Skeletal muscle tissue (tissue), 4 donors: Measurements from ENCODE around the gene PRMT5. TPM values are rescaled to one million over a fixed set of nuclear protein-coding genes. Genes with fewer than 3 reads are reported as not detected.
"Not testable (repeated sequence)": the region's sequence is repeated elsewhere in the genome, so short reads cannot be mapped to it uniquely, and the experiment has no call there.

Source experiments
- H3K27ac ChIP-seq: one replicate; pipeline ENCODE4 v1.7.0; 2013; ENCODE audit warnings: mild to moderate bottlenecking, low read depth, low read length, inconsistent platforms
- H3K27me3 ChIP-seq, 3 donors: one replicate each; pipeline ENCODE4 v1.7.0; 2013; ENCODE audit warnings: low read length in 3 of 3; ENCODE audit not compliant: control insufficient read depth in 3 of 3, insufficient read depth in 3 of 3
- H3K36me3 ChIP-seq, 3 donors: one replicate each; pipeline ENCODE4 v1.7.0; 2013; ENCODE audit warnings: low read length in 3 of 3; ENCODE audit not compliant: control insufficient read depth in 3 of 3, insufficient read depth in 3 of 3
- H3K4me1 ChIP-seq, 3 donors: one replicate each; pipeline ENCODE4 v1.7.0; 2013; ENCODE audit warnings: low read length in 3 of 3, mild to moderate bottlenecking in 3 of 3; ENCODE audit not compliant: control insufficient read depth in 3 of 3, insufficient read depth in 3 of 3
- H3K4me3 ChIP-seq, 3 donors: one replicate each; pipeline ENCODE4 v1.7.0; 2013; ENCODE audit warnings: low read length in 3 of 3
- H3K9ac ChIP-seq, 3 donors: one replicate each; pipeline ENCODE4 v1.7.0; 2013; ENCODE audit warnings: low read length in 3 of 3, mild to moderate bottlenecking in 3 of 3, moderate library complexity in 2 of 3, low read depth in 1 of 3
- H3K9me3 ChIP-seq, 3 donors: one replicate each; pipeline ENCODE4 v1.7.0; 2013; ENCODE audit warnings: low read length in 3 of 3; ENCODE audit not compliant: control insufficient read depth in 3 of 3
- total RNA-seq: library from RNA; depleted of rRNA; stranded (reverse); fragments of >200 nt; gene quantifications from one replicate; pipeline ENCODE4 v1.2.3, GENCODE V29; 2014
- donor health status: Osteomylitis.

PRMT5 gene
- total RNA-seq, 1 donor from 2014 or later = 60.0 TPM

DNA sequence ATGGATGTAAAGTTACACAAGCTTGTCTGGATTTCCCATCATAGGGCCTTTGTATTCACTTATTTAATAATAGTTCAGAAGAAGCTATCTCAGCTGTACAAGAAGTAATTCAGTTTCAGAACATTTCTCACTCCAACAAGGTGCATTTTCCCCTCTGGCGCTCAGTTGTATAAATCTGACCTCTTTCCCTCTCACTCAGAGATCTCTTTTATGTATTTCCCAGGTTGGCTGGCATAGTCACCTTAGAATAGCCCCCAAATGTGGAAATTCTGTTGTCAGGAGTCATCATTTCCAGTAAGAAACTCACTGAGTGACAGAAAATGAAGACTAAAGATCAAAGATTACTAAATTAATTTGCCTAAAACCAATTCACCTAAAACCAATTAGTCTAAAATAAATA is 42.0 kb upstream of the PRMT5 start:
- Histone ChIP-seq H3K9me3 (no peaks in the 10 kb centered on the region), H3K36me3 (peaks cover 0 to 4% (median 0%) of the 10 kb centered on the region in 3 donors), H3K4me1 (peaks cover 0 to 5% (median 4%) of the 10 kb centered on the region in 3 donors), H3K4me3 (no peak overlapping the region), H3K27me3 (peaks cover 0 to 2% (median 0%) of the 10 kb centered on the region in 3 donors), H3K9ac (no peak overlapping the region), H3K27ac (no peak overlapping the region)

GRCh38 chr14:22966783-22967269 is 37.6 kb upstream of the PRMT5 start:
- Histone ChIP-seq H3K9me3 (no peaks in the 10 kb centered on the region), H3K9ac (no peak overlapping the region), H3K27me3 (no peaks in the 10 kb centered on the region), H3K4me3 (no peak overlapping the region), H3K27ac (no peak overlapping the region), H3K36me3 (no peaks in the 10 kb centered on the region), H3K4me1 (no peaks in the 10 kb centered on the region)

GRCh38 chr14:22965916-22966782 is 37.0 kb upstream of the PRMT5 start:
- not testable (repeated sequence) for H3K4me3 ChIP-seq, H3K36me3 ChIP-seq, H3K27me3 ChIP-seq, H3K9me3 ChIP-seq, H3K27ac ChIP-seq, H3K4me1 ChIP-seq, H3K9ac ChIP-seq

DNA sequence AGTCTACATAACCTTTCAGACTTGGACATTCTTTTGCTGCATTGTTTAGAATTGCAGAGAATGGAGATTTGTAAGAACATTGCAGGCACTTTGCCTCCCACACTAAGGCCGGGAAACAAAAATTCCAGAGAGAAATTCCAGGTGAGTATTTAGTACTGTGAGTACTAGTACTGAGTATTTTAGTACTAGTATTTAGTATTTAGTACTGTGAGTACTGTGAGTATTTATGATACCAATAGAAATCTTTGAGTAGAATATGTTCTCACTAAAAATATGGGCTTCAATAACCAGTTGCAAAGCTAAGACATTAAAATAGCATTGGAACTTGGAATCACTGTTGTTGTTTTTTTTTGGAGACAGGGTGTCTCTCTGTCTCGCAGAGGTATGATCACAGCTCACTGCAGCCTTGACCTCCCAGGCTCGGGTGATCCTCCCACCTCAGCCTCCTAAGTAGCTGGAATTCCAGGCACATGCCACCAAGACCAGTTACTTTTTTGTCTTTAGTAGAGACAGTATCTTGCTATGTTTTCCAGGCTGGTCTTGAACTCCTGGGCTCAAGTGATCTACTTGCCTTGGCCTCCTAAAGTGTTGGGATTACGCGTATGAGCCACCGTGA is 33.0 kb upstream of the PRMT5 start:
- Histone ChIP-seq H3K4me1 (no peaks in the 10 kb centered on the region), H3K9me3 (no peaks in the 10 kb centered on the region), H3K36me3 (no peaks in the 10 kb centered on the region), H3K27me3 (no peaks in the 10 kb centered on the region), H3K4me3 (no peak overlapping the region), H3K9ac (no peak overlapping the region), H3K27ac (no peak overlapping the region)

GRCh38 chr14:22955702-22956569 is 26.8 kb upstream of the PRMT5 start:
- Histone ChIP-seq H3K9me3 (no peaks in the 10 kb centered on the region), H3K27ac (peak overlapping the region; percentile 92), H3K4me1 (peaks cover 3 to 12% (median 10%) of the 10 kb centered on the region in 3 donors), H3K4me3 (peak overlapping the region; percentile 78 to 84 (median 79)), H3K36me3 (peaks cover 5 to 16% (median 5%) of the 10 kb centered on the region in 3 donors), H3K9ac (peak overlapping the region; percentile 85 to 92 (median 89)), H3K27me3 (no peaks in the 10 kb centered on the region)

DNA sequence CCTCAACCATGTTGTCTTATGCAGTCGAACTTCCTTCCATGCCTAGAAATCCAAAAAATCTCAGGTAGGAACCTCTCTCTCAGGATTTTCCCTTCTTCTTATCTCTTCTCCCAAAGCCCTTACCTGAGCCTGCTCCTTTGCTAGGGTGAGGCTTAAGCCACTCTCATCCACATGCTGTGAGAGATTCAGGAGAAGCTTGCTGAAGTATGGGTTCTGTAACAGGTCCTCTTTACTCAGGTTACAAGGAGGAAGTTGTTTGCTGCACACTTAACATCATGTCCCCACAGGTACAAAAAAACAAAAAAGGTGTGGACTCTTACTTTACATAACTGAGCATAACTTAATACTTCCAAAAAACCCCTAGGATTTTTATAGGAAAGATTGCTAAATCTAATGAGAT is 23.2 kb upstream of the PRMT5 start:
- H3K27ac ChIP-seq = no peak overlapping the region

DNA sequence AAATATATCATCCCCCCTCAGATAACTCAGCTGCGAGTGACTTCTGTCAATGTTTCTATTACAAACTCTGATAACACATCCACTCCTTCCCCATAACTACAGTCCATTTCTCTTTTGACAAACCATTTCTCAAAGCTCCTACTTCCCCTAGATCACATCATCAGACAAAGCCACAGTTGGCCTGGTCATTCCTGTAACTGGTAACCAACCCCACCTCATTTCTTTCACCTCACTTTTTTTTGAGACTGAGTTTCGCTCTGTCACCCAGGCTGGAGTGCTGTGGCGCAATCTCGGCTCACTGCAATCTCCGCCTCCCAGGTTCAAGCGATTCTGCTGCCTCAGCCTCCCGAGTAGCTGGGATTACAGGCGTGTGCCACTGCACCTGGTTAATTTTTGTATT is 22.6 kb upstream of the PRMT5 start:
- H3K9me3 ChIP-seq, H3K27ac ChIP-seq, H3K27me3 ChIP-seq, H3K9ac ChIP-seq, H3K4me3 ChIP-seq: not testable (repeated sequence)
- H3K36me3 ChIP-seq = peaks cover 13 to 44% (median 25%) of the 10 kb centered on the region in 3 donors
- H3K4me1 ChIP-seq = peaks cover 3 to 12% (median 10%) of the 10 kb centered on the region in 3 donors

More for the DNA sequence above, 23.2 kb upstream of the PRMT5 start:
- Histone ChIP-seq H3K27me3 (no peaks in the 10 kb centered on the region), H3K9ac (no peak overlapping the region), H3K4me3 (no peak overlapping the region), H3K9me3 (no peaks in the 10 kb centered on the region), H3K36me3 (peaks cover 7 to 38% (median 18%) of the 10 kb centered on the region in 3 donors), H3K4me1 (peaks cover 3 to 12% (median 10%) of the 10 kb centered on the region in 3 donors)

DNA sequence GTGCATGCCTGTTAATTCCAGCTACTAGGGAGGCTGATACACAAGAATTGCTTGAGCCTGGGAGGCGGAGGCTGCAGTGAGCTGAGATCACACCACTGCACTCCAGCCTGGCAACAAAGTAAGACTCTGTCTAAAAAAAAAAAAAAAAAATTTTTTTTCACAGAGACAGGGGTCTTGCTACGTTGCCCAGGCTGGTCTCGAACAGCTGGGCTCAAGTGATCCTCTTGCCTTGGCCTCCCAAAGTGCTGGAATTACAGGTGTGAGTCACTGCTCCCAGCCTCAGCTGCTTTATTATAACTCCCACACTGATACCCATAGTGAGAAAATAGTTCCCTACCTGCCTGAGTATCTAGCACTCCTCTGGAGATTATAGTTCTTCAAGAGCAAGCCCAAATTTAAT is 16.5 kb upstream of the PRMT5 start:
- Histone ChIP-seq H3K4me1 (no peaks in the 10 kb centered on the region), H3K36me3 (peaks cover 10 to 41% (median 25%) of the 10 kb centered on the region in 3 donors), H3K9ac (no peak overlapping the region), H3K27ac (no peak overlapping the region), H3K27me3 (no peaks in the 10 kb centered on the region), H3K9me3 (no peaks in the 10 kb centered on the region), H3K4me3 (no peak overlapping the region)

- Histone ChIP-seq H3K27ac (no peak overlapping the region), H3K9me3 (no peaks in the 10 kb centered on the region), H3K27me3 (no peaks in the 10 kb centered on the region), H3K4me3 (no peak overlapping the region), H3K9ac (no peak overlapping the region), H3K36me3 (peaks cover 0 to 8% (median 0%) of the 10 kb centered on the region in 3 donors), H3K4me1 (no peaks in the 10 kb centered on the region)
Measured at GRCh38 chr14:22939684-22940083, 10.5 kb upstream of the PRMT5 start.
